ENCODE data around the gene NKX2-3.

NKX2-3 gene

GRCh38 chr10:99583687-99584086, 50.9 kb downstream of the NKX2-3 start:
- no peak for DNase-seq
